HG02588 (cell line): ENCODE measurements around the gene MYLK.

Experiments used
- ATAC-seq: cut with Tn5 transposase; IDR thresholded peaks from one replicate; pipeline ENCODE4 v1.9.1; 2021; ENCODE audit warnings: mild to moderate bottlenecking, moderate library complexity; ENCODE audit not compliant: unreplicated experiment

The MYLK gene

GRCh38 chr3:123776071-123776782 is 107.9 kb downstream of the MYLK start:
- no peak for ATAC-seq

- no peak for ATAC-seq
These were observed 109.7 kb downstream of the MYLK start for GRCh38 chr3:123774474-123774873.

- ATAC-seq = no peak
These were observed 110.3 kb downstream of the MYLK start for GRCh38 chr3:123773681-123774431.

- ATAC-seq = no peak
These were observed 114.8 kb downstream of the MYLK start for GRCh38 chr3:123769356-123769743.

- ATAC-seq = no peak
These were observed 115.4 kb downstream of the MYLK start for GRCh38 chr3:123768480-123769355.

GRCh38 chr3:123767564-123768292 is 116.4 kb downstream of the MYLK start:
- no peak for ATAC-seq

- no peak for ATAC-seq
These were observed 117.1 kb downstream of the MYLK start for GRCh38 chr3:123767009-123767372.

GRCh38 chr3:123766193-123767008 is 117.7 kb downstream of the MYLK start:
- ATAC-seq = no peak

GRCh38 chr3:123765475-123766128 is 118.5 kb downstream of the MYLK start:
- no peak for ATAC-seq

- ATAC-seq = no peak
These were observed 119.5 kb downstream of the MYLK start for GRCh38 chr3:123764647-123765046.

GRCh38 chr3:123762805-123763204 is 121.3 kb downstream of the MYLK start:
- ATAC-seq = no peak

GRCh38 chr3:123760817-123761216 is 123.3 kb downstream of the MYLK start:
- ATAC-seq = no peak

GRCh38 chr3:123759871-123760270 is 124.3 kb downstream of the MYLK start:
- ATAC-seq = no peak

- ATAC-seq = no peak
These were observed 124.8 kb downstream of the MYLK start for GRCh38 chr3:123759311-123759710.

GRCh38 chr3:123758081-123758564 is 126.0 kb downstream of the MYLK start:
- ATAC-seq = no peak

GRCh38 chr3:123757281-123757940 is 126.7 kb downstream of the MYLK start:
- ATAC-seq = no peak

GRCh38 chr3:123755501-123755900 is 128.6 kb downstream of the MYLK start:
- no peak for ATAC-seq

- no peak for ATAC-seq
These were observed 129.0 kb downstream of the MYLK start for GRCh38 chr3:123755085-123755484.

- ATAC-seq = no peak
These were observed 130.8 kb downstream of the MYLK start for GRCh38 chr3:123753286-123753685.
